ENCODE results near the gene MYL11.

MYL11 gene

DNA sequence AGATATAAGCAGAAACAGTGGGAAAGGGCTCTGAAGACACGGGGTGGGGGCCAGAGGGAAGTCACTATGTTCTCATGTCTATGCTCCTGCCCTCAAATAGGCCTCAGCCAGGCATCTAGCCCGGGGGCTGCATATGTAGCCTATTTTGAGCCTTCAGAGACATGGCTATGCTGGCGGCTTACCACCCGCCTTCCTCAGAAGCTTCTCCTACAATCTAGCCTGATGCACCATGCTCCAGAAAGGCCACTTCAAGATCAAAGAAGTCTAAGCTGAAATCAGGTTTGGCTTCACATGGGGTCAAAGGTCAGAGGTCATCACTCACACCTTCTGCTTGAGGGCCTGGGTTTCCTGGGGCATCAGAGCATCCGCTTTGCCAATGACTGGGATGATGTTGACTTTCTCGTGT lies 6.2 kb downstream of the MYL11 start:
- peak overlapping the region; percentile 92 for H3K4me3 ChIP-seq (ENCODE audit: low read depth, low read length, poor library complexity, severe bottlenecking)
- TF ChIP-seq EZH2 (IDR thresholded peaks at IDR 0.05; ENCODE audit: borderline replicate concordance, low read length): no peak
- TF ChIP-seq, protein P1, sequence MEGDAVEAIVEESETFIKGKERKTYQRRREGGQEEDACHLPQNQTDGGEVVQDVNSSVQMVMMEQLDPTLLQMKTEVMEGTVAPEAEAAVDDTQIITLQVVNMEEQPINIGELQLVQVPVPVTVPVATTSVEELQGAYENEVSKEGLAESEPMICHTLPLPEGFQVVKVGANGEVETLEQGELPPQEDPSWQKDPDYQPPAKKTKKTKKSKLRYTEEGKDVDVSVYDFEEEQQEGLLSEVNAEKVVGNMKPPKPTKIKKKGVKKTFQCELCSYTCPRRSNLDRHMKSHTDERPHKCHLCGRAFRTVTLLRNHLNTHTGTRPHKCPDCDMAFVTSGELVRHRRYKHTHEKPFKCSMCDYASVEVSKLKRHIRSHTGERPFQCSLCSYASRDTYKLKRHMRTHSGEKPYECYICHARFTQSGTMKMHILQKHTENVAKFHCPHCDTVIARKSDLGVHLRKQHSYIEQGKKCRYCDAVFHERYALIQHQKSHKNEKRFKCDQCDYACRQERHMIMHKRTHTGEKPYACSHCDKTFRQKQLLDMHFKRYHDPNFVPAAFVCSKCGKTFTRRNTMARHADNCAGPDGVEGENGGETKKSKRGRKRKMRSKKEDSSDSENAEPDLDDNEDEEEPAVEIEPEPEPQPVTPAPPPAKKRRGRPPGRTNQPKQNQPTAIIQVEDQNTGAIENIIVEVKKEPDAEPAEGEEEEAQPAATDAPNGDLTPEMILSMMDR (IDR thresholded peaks at IDR 0.05; ENCODE audit: low read length): no peak
- no peaks in the 10 kb centered on the region for H3K9me3 ChIP-seq (ENCODE audit: low read length)
- peaks cover 14% of the 10 kb centered on the region; the same call in 1 of the 2 replicates for H3K36me3 ChIP-seq (ENCODE audit: insufficient read depth, low read length)
- no peaks in the 10 kb centered on the region for H4K20me1 ChIP-seq (ENCODE audit: insufficient read depth, low read length)
- H3K79me2 ChIP-seq (ENCODE audit: insufficient read depth, low read length): peaks cover 8% of the 10 kb centered on the region; the same call in 1 of the 2 replicates
- peak overlapping the region; percentile 91 for H3K27ac ChIP-seq (ENCODE audit: low read depth, low read length, poor library complexity, severe bottlenecking)
- H3K9me2 ChIP-seq (ENCODE audit: low read depth, low read length): no peaks in the 10 kb centered on the region
- H3K9ac ChIP-seq (ENCODE audit: low read length): peak overlapping the region; percentile 94
- no peak overlapping the region for H2AFZ ChIP-seq (ENCODE audit: low read length)
- H3F3A ChIP-seq (ENCODE audit: insufficient read depth, low read length): peaks cover 11% of the 10 kb centered on the region; the same call in 1 of the 2 replicates
- no peaks in the 10 kb centered on the region for H3K27me3 ChIP-seq (ENCODE audit: insufficient read depth, low read length)
- H3K4me1 ChIP-seq (ENCODE audit: insufficient read depth, low read length, severe bottlenecking): peaks cover 62% of the 10 kb centered on the region
- peak overlapping the region; percentile 95 for H3K4me2 ChIP-seq (ENCODE audit: low read length)

DNA sequence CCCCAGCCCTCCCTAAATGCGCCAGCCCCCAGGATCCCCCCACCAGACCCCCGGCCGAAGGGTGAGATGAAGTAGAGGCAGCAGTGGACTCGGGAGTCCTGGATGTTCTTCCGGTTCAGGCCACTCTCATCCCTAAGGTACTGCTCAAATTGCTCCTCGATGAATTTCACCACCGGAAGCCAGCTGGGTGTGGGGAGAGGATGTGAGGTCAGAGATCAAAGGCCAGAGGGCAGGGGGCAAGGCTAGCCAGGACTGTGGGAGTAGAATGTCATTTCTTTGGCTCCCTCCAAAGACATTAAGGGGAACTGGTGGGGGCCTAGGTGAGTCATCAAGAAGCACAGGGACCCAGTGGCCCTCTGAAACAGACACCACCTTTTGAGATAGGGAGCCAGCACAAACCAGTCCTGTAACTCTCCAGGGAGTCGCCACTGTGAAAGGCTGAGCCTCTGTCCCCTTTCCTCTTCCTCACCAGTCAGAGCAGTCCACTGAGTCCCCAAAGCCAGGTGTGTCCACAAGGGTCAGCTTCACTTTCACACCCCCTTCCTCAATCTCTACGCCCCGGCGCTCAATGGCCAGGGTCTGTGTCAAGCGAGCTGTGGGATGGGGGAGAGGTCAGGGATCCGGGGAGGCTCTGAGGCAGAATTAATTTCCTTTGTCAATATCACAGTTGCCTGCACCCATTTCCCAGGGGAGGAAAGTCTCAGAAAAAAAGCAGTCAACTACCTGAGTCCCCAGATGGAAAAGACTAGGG lies 6.9 kb downstream of the MYL11 start:
- H2AFZ ChIP-seq (ENCODE audit: low read length): no peak overlapping the region
- no peaks in the 10 kb centered on the region for H3K9me3 ChIP-seq (ENCODE audit: low read length)
- H3K27ac ChIP-seq (ENCODE audit: low read depth, low read length, poor library complexity, severe bottlenecking): peak overlapping the region; percentile 91
- H3F3A ChIP-seq (ENCODE audit: insufficient read depth, low read length): peaks cover 11% of the 10 kb centered on the region; the same call in 1 of the 2 replicates
- H3K4me1 ChIP-seq (ENCODE audit: insufficient read depth, low read length, severe bottlenecking): peaks cover 62% of the 10 kb centered on the region
- TF ChIP-seq, protein P1 (IDR thresholded peaks at IDR 0.05; ENCODE audit: low read length): no peak
- no peak for TF ChIP-seq EZH2 (IDR thresholded peaks at IDR 0.05; ENCODE audit: borderline replicate concordance, low read length)
- peaks cover 14% of the 10 kb centered on the region; the same call in 1 of the 2 replicates for H3K36me3 ChIP-seq (ENCODE audit: insufficient read depth, low read length)
- peak overlapping the region; percentile 94 for H3K9ac ChIP-seq (ENCODE audit: low read length)
- H3K4me3 ChIP-seq (ENCODE audit: low read depth, low read length, poor library complexity, severe bottlenecking): peak overlapping the region; percentile 92
- H3K27me3 ChIP-seq (ENCODE audit: insufficient read depth, low read length): no peaks in the 10 kb centered on the region
- no peaks in the 10 kb centered on the region for H3K9me2 ChIP-seq (ENCODE audit: low read depth, low read length)
- peak overlapping the region; percentile 95 for H3K4me2 ChIP-seq (ENCODE audit: low read length)
- H4K20me1 ChIP-seq (ENCODE audit: insufficient read depth, low read length): no peaks in the 10 kb centered on the region
- peaks cover 8% of the 10 kb centered on the region; the same call in 1 of the 2 replicates for H3K79me2 ChIP-seq (ENCODE audit: insufficient read depth, low read length)

DNA sequence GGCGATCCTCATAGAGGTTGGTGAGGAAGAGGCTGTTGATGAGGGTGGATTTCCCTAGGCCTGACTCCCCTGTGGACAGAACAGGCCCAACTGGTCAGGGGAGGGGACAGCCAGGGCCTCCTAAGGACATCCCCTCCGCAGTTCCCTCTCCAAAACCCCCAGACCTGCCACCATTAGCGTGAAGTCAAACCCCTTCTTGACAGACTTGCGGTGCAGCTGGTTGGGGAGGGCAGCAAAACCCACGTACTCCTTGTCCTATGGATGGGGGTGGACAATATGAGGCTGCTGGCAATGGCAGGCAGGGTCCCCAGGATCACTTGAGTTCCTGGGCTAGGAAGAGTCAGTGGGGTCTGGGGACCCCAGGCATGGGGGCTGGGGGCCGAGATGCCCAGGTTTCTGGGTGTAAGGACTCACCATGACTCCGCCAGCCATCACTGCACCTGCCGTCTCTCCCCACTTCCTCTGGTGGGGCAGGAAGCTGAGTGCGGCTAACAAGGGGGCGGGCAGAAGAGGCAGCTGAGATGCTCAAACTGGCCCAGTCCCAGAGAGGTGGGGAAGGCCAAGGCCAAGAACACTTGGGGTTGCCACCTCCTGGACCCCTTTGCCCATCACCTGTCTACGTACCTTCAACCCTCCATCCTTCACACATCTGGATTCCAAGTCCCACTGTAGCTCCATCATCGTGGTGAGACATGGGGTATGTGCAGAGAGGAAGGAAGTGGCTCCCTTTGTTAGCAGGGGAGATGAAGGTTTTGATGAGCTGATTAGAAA lies 7.7 kb downstream of the MYL11 start, which contains the start of gene SEPTIN1:
Gene SEPTIN1, minus strand, starts transcription at position 451 of the 771 bp plus-strand sequence. Its CDS starts 19 bp downstream, at position 432.
- no peaks in the 10 kb centered on the region for H3K9me3 ChIP-seq (ENCODE audit: low read length)
- H2AFZ ChIP-seq (ENCODE audit: low read length): no peak within 1 kb of the TSS
- peaks cover 11% of the 10 kb centered on the region; the same call in 1 of the 2 replicates for H3F3A ChIP-seq (ENCODE audit: insufficient read depth, low read length)
- H3K4me1 ChIP-seq (ENCODE audit: insufficient read depth, low read length, severe bottlenecking): peaks cover 59% of the 10 kb centered on the region
- H3K36me3 ChIP-seq (ENCODE audit: insufficient read depth, low read length): peaks cover 14% of the 10 kb centered on the region; the same call in 1 of the 2 replicates
- peak within 1 kb of the TSS; percentile 95 for H3K4me2 ChIP-seq (ENCODE audit: low read length)
- no peaks in the 10 kb centered on the region for H4K20me1 ChIP-seq (ENCODE audit: insufficient read depth, low read length)
- H3K79me2 ChIP-seq (ENCODE audit: insufficient read depth, low read length): peaks cover 8% of the 10 kb centered on the region; the same call in 1 of the 2 replicates
- H3K27ac ChIP-seq (ENCODE audit: low read depth, low read length, poor library complexity, severe bottlenecking): peak within 1 kb of the TSS; percentile 91
- H3K4me3 ChIP-seq (ENCODE audit: low read depth, low read length, poor library complexity, severe bottlenecking): peak within 1 kb of the TSS; percentile 92
- no peaks in the 10 kb centered on the region for H3K27me3 ChIP-seq (ENCODE audit: insufficient read depth, low read length)
- H3K9ac ChIP-seq (ENCODE audit: low read length): peak within 1 kb of the TSS; percentile 94
- no peaks in the 10 kb centered on the region for H3K9me2 ChIP-seq (ENCODE audit: low read depth, low read length)
- TF ChIP-seq, protein P1 (IDR thresholded peaks at IDR 0.05; ENCODE audit: low read length): no peak
- TF ChIP-seq EZH2 (IDR thresholded peaks at IDR 0.05; ENCODE audit: borderline replicate concordance, low read length): no peak
